ENCODE data around the gene FNIP1. TPM values are rescaled to one million over a fixed set of nuclear protein-coding genes. Genes with fewer than 3 reads are reported as not detected.

FNIP1 gene
- total RNA-seq, 1 experiment from 2014 or later: 16.4 TPM

- Histone ChIP-seq H3K9me3 (ENCODE audit: control insufficient read depth in 1 of 2, insufficient read depth in 1 of 2, low read depth in 1 of 2, low read length in 2 of 2) (no peaks in the 10 kb centered on the region), H3K27me3 (ENCODE audit: insufficient read depth, low read length) (no peaks in the 10 kb centered on the region), H3K27ac (ENCODE audit: low read depth, low read length) (no peak overlapping the region), H2AFZ (ENCODE audit: low read depth, low read length, poor library complexity, severe bottlenecking) (no peak overlapping the region), H3K4me2 (ENCODE audit: low read length) (no peak overlapping the region), H3K4me1 (ENCODE audit: control insufficient read depth in 1 of 2, insufficient read depth in 2 of 2, low read length in 2 of 2) (no peaks in the 10 kb centered on the region), H3K36me3 (ENCODE audit: control insufficient read depth in 1 of 2, insufficient read depth in 2 of 2, low read length in 2 of 2) (no peaks in the 10 kb centered on the region), H3K79me2 (ENCODE audit: insufficient read depth, low read length) (no peaks in the 10 kb centered on the region), H3K4me3 (replicated peaks in 1 of 2; ENCODE audit: low read depth in 1 of 2, low read length in 2 of 2) (no peak overlapping the region), H3K9me2 (ENCODE audit: insufficient read depth) (no peaks in the 10 kb centered on the region), H3K9ac (ENCODE audit: low read length) (no peak overlapping the region), H4K20me1 (ENCODE audit: insufficient read depth) (no peaks in the 10 kb centered on the region)
- TF ChIP-seq ELF1 (IDR thresholded peaks at IDR 0.05; ENCODE audit: borderline replicate concordance, low read depth): no peak
- TF ChIP-seq JUND (IDR thresholded peaks at IDR 0.05): no peak
- TF ChIP-seq POLR2A (IDR thresholded peaks at IDR 0.05; ENCODE audit: borderline replicate concordance, extremely low read depth, insufficient read depth, insufficient read length): no peak
- TF ChIP-seq REST (IDR thresholded peaks at IDR 0.05; ENCODE audit: low read depth): no peak
- no peak for TF ChIP-seq TCF7L2 (IDR thresholded peaks at IDR 0.05; ENCODE audit: borderline replicate concordance, extremely low read depth, insufficient read depth, insufficient read length)
- TF ChIP-seq SRF (IDR thresholded peaks at IDR 0.05; ENCODE audit: low read depth): no peak
- no peak for TF ChIP-seq ATF3 (IDR thresholded peaks at IDR 0.05)
- no peak for TF ChIP-seq ZBTB33 (IDR thresholded peaks at IDR 0.05; ENCODE audit: extremely low read depth, insufficient replicate concordance, low read length)
- no peak for TF ChIP-seq EZH2phosphoT487 (IDR thresholded peaks at IDR 0.05; ENCODE audit: borderline replicate concordance)
- no peak for TF ChIP-seq FOSL1 (IDR thresholded peaks at IDR 0.05; ENCODE audit: low read depth)
- TF ChIP-seq MAX (IDR thresholded peaks at IDR 0.05): no peak
- no peak for TF ChIP-seq POLR2AphosphoS5 (IDR thresholded peaks at IDR 0.05; ENCODE audit: low read depth, low read length)
- ChIA-PET CTCF (no interaction called here), RAD21 (ENCODE audit: low non-redundant PET in 1 of 2, low total read pairs in 2 of 2, uncharacterized antibody in 2 of 2, unreplicated experiment in 2 of 2) (no interaction called here), POLR2A (no interaction called here)
- no peak for DNase-seq (ENCODE audit: low read depth, low spot score)
- intact Hi-C loops (cut with micrococcal nuclease): no loop called here
- BruUV-seq (replicated peaks): no TSS peak
- no peak for ATAC-seq
Observed at GRCh38 chr5:131677115-131677514, 119.7 kb downstream of the FNIP1 start.

All from HCT116 (cell line).